T-helper 1 cell treated with Interleukin-12 subunit alpha and Interleukin-12 subunit beta and Interleukin-4 antibody, amounts not matched to agents 30 ng/mL and 1 ng/mL, for 36 hours (primary cell): Measurements from ENCODE around the gene CALR. TPM values are rescaled to one million over a fixed set of nuclear protein-coding genes. Genes with fewer than 3 reads are reported as not detected.
"Not testable (repeated sequence)": the region's sequence is repeated elsewhere in the genome, so short reads cannot be mapped to it uniquely, and the experiment has no call there.

Experiments used
- intact Hi-C: fragments of 100-400 bp; cut with micrococcal nuclease; formaldehyde crosslinking; loops from one replicate; pipeline ENCODE4 v1.15.1; 2024
- total RNA-seq: library from RNA; stranded (reverse); gene quantifications from 2 replicates; pipeline ENCODE4 v1.2.3, GENCODE V29; 2022

The CALR gene
- total RNA-seq, 1 donor from 2014 or later, result 1,347 TPM

DNA sequence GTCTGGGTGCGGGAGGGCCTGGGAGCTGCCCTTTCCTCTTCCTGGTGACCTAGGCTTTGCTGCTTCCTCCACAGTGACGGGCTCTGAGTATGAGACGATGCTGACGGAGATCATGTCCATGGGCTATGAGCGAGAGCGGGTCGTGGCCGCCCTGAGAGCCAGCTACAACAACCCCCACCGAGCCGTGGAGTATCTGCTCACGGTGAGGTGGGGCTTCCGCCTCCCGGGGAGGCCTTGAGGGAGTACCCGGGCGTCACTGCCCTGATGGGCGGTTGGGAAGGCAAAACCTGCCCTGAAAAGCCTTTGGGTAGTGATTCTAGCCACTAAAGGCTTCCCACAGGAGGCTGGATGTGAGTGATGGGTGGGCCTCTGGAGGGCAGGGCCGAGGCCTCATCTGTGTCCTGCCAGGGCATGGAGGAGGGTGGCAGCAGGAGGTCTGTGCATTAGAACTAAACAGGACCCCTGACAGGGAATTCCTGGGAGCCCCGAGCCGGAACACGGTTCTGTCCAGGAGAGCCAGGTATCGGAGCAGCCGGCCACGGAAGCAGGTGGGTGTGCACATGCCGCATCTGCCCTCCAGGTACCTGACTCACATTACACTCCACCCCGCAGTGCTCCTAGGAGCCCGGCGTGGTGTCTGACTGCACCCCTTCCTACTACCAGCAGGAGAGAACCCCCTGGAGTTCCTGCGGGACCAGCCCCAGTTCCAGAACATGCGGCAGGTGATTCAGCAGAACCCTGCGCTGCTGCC lies 10.4 kb downstream of the CALR start:
- intact Hi-C loops, result loop anchor here (10.0 kb wide), 1 partner anchor 896 kb away; no protein-coding TSS in a partner anchor

DNA sequence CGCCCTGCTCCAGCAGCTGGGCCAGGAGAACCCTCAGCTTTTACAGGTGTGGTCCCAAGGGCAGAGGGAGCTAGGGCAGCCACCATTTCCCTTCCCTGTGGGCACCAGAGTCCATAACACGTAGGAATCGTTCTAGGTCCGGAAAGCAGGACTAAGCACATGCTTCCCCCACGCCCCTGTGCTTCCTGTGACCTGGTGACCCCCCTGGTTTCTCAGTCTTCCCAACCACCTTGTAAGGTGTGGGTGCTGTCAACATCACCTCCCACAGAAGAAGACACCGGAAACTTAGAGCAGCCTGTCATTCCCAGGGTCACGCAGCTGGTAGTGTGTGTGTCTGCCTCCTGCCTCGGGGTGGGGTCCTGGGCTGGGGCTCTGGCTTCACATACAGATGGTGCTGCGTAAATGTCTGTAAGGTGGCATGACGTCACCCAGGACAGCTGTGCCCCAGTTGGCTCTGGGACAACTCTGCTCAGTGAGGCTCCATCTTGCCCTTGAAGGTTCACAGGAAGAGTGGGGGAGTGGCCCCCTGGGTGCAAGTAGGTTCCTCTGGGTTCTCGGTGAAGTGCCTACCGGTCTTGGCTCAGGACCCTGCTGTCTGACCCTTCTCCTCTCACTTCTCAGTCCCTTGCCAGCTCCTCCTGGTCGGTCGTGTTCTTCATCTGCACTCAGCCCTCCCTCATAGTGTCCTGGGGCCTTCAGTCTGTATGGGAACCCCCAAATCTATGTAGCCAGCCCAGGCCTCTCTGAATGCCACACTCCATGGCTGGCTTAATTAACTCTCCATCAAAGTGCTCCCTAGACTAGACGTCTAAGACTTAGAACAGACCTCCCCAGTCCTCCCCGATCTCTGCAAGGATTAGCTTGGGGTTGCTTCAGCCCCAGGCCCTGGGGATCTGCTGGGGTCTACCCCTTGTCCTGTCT lies 11.2 kb downstream of the CALR start:
- intact Hi-C loops, result loop anchor here (10.0 kb wide), 1 partner anchor 895 kb away; no protein-coding TSS in a partner anchor

DNA sequence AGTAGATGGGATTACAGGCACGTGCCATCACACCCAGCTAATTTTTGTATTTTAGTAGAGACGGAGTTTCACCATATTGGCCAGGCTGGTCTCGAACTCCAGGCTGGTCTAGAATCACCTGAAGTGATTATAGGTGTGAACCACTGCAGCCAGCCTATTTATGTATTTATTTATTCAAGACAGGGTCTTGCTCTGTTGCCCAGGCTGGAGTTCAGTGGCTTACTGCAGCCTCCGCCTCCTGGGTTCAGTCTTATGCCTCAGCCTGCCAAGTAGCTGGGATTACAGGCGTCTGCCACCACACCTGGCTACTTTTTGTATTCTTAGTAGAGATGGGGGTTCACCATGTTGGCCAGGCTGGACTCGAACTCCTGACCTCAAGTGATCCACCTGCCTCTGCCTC lies 13.6 kb downstream of the CALR start:
- intact Hi-C loops, result not testable (repeated sequence)

DNA sequence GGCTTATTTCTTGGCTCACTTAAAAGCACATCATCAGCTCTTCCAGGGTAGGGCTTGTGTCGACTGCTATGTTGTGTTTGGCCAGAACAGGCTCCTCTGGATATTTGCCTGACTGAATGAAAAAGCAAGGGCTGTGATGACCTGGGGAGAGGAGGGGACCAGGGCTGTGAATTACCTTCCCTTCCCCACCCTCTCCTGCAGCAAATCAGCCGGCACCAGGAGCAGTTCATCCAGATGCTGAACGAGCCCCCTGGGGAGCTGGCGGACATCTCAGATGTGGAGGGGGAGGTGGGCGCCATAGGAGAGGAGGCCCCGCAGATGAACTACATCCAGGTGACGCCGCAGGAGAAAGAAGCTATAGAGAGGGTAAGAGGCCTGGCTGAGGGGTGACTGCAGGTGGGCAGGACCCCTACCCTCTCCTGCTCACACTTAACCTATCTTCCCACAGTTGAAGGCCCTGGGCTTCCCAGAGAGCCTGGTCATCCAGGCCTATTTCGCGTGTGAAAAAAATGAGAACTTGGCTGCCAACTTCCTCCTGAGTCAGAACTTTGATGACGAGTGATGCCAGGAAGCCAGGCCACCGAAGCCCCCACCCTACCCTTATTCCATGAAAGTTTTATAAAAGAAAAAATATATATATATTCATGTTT lies 14.2 kb downstream of the CALR start:
- intact Hi-C loops, result no loop called here

DNA sequence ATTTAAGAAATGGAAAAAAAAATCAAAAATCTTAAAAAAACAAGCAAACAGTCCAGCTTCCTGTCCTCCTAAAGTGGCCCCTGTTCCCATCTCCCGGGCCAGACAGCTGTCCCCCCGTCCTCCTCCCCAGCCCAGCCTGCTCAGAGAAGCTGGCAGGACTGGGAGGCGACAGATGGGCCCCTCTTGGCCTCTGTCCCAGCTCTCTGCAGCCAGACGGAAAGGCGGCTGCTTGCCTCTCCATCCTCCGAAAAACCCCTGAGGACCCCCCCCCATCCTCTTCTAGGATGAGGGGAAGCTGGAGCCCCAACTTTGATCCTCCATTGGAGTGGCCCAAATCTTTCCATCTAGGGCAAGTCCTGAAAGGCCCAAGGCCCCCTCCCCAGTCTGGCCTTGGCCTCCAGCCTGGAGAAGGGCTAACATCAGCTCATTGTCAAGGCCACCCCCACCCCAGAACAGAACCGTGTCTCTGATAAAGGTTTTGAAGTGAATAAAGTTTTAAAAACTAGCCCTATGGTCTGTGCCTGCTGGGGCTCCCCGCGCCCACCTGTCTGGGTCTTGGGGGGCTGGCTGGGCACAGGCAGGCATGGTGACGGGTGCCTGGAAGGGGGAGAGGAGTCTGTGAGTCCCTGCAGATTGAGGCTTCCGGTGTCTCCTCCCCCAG lies 14.9 kb downstream of the CALR start:
- intact Hi-C loops, result no loop called here

DNA sequence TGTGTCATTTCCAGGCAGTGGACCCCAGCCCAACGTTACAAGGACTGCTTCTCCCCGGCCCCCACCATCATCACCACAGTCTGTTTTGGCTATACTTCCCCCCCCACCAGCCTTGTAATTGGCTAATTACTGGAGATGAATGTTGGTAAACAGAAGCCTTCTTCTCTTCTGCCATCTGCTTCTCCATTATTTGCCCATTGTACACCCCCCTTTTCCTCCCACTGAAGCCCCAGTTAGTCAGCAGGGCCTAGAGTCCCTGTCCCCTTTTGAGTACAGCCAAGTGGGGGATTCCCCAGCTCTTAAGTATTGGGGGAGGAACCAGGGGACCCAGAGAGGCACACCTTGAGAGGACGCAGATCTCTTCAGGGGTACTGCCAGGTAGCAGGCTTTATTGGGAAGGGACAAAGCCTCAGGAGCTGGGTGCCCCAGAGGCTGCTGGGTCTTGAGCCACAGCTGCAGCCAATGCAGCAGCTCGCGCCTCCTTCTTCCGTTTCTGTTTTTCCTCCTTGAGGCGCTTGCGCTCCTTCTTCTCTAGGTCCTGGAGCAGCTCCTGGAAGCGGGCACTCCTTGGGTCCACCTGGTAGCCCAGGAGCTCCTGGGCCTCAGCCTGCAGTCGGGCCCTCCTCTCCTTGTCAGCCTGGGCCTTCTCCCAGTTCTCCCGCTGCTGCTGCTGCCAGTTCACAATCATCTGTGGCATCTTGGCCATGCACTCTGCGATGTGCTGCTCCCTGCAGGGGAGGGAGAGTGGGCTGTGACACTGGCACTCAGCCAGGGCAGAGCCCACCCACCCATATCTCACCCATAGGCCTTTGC lies 15.6 kb downstream of the CALR start:
- intact Hi-C loops, result no loop called here

DNA sequence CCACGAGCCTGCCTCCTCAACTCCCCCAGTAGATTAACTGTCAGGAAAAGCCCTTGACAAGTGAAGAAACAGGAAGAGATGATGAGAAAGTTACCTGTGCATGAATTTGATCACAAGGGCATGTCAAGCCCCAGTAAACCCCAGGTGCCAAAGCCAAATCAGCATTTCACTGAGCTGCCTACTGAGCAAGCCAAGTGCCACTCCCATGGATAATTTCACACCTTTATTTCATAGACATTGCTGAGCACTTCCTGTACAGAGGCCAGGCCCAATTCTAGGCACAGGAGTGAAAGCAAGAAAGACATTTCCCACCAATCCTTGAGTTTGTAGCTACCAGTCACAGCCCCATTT lies 16.2 kb downstream of the CALR start:
- intact Hi-C loops, result no loop called here

DNA sequence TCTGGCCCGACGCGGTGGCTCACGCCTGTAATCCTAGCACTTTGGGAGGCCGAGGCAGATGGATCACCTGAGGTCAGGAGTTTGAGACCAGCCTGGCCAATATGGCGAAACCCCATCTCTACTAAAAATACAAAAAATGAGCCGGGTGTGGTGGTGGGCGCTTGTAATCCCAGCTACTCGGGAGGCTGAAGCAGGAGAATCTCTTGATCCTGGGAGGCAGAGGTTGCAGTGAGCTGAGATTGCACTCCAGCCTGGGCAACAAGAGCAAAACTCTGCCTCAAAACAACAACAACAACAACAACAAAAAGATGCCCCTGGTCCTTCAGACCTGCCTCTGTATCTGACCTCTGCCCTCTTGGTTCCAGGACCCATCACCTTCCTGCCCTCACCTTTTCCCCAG lies 17.2 kb downstream of the CALR start:
- intact Hi-C loops, result not testable (repeated sequence)

DNA sequence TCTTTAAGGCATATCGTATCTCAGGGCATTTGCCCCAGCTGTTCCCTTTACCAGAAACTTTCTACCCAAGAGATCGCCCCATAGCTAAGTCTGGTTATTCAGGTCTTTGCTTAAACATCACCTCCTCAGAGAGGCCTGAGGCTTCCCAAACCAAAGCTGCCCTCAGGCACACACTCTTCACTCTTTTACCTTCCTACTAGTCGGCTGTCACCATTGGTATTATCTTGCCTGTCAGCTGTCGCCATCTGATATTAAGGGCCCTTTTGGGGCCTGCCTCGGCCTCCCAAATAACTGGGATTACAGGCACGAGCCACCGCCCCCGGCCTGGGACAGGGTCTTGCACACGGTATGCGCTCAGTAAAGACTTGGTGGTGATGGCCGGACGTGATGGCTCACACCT lies 17.6 kb downstream of the CALR start:
- intact Hi-C loops, result loop anchor here (2.0 kb wide), 2 partner anchors 17 to 65 kb away; partner anchors contain the start of genes CALR and GCDH

DNA sequence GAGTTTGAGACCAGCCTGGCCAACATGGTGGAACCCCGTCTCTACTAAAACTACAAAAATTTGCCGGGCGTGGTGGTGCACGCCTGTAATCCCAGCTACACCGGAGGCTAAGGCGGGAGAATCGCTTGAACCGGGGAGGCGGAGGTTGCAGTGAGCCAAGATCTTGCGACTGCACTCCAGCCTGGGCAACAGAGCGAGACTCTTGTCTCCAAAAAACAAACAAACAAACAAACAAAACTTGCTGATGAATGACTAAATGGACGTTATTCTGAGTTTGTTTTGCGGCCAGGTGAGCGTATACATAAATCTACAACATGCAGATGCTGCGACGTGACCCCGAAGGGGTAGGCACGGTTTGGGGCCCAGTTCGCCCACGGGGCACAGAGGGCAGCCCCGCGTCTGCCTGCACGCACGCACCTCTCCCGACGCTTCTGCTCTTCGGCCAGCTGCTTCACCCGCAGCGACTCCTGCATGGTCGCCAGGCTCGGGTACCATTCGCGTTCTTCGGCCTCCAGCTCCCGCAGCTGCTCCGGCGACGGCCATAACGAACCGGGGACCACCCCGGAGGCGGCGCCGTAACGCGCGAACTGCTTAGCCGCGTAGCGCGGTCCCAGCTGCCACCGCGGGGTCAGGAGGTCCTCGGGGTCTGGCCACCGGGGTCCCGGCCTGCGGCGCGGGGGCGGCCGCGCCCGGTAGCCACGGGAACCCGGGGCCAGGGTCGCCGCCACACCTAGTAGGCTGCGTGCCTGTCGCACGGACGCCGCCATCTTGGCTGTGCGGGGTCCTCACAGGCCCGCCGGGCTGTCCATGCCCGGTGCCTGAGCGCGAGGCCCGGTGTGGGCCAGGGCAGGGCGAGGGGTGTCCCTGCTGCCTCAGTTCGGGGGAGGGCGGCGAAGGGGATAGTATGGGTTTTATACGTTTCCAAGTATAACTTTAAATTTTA lies 18.3 kb downstream of the CALR start, which contains the start of gene GADD45GIP1:
GADD45GIP1 (minus strand) TSS at position 778 of the 943 bp plus-strand sequence; CDS start at position 767, 11 bp downstream.
- intact Hi-C loops, result loop anchor here (1.0 to 2.0 kb wide), 5 partner anchors 9 to 66 kb away; partner anchors contain the start of genes CALR, FARSA and GCDH

DNA sequence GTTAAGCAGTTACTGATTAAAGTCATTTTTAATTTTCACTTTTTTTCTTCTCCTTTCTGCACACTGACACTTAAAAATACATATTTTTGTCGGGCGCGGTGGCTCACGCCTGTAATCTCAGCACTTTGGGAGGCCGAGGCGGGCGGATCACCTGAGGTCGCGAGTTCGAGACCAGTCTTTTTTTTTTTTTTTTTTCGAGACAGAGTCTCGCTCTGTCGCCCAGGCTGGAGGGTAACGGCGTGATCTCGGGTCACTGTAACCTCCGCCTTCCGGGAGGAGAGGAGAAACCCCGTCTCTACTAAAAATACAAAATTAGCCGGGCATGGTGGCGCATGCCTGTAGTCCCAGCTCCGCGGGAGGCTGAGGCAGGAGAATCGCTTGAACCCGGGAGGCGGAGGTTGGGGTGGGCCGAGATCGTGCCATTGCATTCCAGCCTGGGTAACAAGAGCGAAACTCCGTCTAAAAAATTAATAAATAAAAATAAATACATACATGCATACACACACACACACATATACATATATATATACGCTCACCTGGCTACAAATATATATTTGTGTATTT lies 19.1 kb downstream of the CALR start:
- intact Hi-C loops, result loop anchor here (1.0 to 2.0 kb wide), 5 partner anchors 8 to 67 kb away; partner anchors contain the start of genes CALR, FARSA and GCDH

DNA sequence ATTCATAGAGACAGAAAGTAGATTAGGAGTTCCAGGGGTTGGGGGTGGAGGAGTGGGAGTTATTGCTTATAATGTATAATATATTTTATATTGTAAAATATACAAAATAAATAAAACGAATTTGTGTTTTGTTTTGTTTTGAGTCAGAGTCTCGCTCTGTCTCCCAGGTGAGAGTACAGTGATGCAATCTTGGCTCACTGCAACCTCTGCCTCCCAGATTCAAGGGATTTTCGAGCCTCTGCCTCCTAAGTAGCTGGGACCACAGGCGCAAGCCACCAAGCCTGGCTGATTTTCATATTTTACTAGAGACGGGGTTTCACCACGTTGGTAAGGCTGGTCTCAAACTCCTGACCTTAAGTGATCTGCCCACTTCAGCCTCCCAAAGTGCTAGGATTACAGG lies 21.1 kb downstream of the CALR start:
- intact Hi-C loops, result no loop called here

DNA sequence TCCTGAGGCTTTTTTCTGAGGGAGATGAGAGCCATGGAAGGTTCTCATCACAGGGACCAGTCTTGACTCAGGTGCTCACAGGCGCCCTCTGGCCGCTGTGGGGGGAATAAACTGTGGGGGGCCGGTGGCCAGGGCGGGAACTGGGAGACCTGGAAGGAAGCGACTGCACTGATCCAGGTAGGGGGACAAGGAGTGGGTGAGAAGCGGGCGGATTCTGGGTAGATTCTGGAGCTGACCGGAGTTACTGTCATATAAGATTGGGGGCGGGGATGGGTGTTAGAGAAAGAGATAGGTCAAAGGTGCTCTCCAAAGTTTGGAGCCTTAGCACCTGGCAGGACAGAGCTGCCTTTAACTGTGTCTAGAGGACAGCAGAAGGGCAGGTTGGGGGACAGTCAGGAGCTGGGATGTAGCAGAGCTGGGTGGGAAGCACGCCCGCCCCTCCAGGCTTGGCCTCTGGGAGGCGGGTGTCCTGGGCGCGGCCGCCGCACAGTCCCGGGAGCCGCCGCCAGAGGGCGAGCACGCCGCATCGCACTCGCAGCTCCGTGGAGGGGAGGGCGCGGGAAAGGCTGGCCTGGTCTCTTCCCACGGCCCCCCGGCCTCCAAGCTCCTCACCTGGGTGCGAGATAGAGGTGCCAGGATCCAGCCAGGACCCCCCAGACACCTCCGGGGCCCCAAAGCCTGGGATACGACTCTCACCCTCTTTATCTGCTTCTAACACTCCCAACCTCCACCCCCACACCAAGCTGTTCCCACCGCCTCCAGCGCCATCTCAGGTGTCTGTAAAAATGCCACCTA lies 26.8 kb downstream of the CALR start:
- intact Hi-C loops, result loop anchor here (1.0 to 2.0 kb wide), 7 partner anchors 8 to 128 kb away; partner anchors contain the start of genes CALR, GADD45GIP1 and GCDH

DNA sequence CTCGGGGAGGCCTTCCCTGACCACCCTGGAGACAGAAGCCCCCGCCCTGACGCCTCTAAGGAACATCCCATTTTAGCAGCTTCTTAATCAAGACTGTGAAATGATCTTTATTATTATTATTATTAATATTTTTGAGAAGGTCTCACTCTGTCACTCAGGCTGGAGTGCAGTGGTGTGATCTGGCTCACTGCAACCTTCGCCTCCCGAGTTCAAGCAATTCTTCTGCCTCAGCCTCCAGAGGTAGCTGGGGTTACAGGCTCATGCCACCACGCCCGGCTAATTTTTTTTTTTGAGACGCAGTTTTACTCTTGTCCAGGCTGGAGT lies 27.4 kb downstream of the CALR start:
- intact Hi-C loops, result loop anchor here (1.0 to 2.0 kb wide), 7 partner anchors 8 to 128 kb away; partner anchors contain the start of genes CALR, GADD45GIP1 and GCDH

DNA sequence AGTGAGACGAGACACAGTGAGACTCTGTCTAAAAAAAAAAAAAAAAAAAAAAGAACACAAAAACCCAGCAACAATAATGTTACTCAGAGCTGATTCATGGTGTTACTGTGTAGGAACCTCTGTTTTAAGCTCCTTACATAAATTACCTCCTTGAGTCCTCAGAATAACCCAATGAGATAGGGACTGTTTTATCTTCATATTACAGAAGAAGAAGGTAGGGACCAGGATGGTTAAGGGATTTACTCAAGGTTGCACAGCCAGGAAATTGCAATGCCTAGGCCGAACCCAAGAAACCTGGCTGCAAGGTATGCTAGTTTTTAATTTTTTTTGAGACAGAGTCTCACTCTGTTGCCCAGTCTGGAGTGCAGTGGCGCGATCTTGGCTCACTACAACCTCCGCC lies 29.5 kb downstream of the CALR start:
- intact Hi-C loops, result no loop called here

DNA sequence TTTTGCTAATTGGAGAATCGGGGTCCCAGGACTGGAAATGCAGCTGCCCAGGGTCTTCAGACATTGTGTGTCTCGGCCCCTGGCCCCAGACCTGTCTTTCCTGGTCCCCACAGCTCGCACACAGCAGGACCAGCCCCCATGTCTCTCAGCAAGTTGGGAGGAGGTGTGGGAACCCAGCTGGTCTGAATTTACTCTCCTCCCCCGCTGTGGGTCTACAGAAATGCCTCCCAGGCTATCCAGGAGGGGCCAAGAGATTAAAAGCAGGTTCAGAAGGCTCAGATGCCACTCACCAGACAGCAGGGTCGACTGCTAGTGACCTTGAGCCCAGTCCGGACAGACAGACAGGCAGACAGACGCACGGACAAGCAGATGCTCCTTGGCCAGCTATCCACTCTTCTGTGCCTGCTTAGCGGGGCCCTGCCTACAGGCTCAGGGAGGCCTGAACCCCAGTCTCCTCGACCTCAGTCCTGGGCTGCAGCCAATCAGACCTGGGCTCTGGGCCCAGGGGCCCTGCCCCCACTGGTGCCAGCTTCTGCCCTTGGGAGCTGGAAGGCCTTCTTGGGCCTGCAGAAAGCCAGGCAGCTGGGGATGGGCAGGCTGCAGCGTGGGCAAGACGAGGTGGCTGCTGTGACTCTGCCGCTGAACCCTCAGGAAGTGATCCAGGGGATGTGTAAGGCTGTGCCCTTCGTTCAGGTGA lies 31.0 kb downstream of the CALR start, which contains the start of gene DAND5:
DAND5 (plus strand) TSS at position 285 of the 697 bp plus-strand sequence; CDS start at position 370, 85 bp downstream.
- intact Hi-C loops, result no loop called here
